HG03558 (cell line): ENCODE results near the gene MSH5.

Experiments
- ATAC-seq: cut with Tn5 transposase; IDR thresholded peaks from one replicate; pipeline ENCODE4 v1.9.1; 2021; ENCODE audit warnings: moderate number of reproducible peaks; ENCODE audit not compliant: unreplicated experiment; ENCODE audit errors: extremely low read depth

The MSH5 gene

DNA sequence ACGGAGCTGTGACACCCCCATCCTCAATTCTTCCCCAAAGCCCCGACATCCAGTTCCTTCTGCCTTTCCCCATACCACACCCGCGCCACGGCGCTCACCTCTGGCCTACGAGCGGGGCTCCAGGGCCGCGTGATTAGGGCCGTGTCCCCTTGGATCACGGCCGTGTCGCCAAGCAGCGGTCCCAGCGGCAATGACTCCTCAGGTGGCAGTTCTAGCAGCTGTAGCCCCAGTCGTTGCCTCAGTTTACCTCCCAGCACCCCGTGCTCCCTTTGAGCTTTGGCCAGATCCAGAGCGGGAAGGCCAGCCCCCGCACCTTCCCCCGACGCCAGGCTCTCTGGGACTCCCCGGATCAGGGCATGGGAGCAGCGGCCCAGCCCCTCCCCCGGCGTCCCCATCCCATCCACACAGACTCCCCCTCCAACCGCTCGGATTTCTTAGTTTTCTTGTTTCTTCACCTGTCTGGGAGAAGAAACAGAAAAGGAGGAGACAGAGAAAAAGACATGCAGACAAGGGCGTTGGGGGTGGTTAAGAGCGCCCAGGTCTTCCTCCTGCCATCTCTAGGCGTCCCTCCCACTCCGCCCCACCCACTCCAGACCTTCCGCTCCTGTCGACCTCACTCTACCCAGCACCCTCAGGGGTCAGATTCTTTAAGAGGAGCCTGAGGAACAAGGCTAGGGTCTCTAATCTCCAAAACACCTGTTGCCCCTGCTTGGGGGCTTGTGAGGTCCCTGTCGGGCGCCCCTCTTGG is 10.9 kb upstream of the MSH5 start, which contains the start of gene DDAH2:
Gene DDAH2, minus strand, starts transcription at position 533 of the 748 bp plus-strand sequence. Its CDS starts 138 bp downstream, at position 395.
- no peak for ATAC-seq

DNA sequence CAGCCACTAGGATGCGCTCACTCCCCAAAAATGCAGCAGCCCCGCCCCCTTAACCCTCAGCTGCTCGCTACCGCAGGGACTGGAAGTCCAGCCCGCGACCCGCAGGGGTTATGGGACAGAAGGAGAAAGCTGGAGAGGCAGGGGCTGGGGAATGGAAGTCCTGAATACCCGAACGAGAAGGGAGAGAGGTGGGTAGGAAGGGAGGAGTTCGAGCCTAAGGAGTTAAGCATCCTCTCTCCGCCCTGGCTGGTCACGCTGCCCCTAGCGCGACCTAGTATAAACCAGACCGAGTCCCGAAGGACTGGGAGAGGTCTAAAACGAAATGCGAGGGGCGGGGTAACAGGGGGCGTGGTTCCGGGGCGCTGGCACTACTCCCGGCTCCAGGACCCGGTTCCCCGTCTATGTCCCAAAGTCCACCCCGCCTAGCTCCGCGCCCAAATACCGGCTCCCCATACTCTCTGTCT is 10.3 kb upstream of the MSH5 start:
- no peak for ATAC-seq

DNA sequence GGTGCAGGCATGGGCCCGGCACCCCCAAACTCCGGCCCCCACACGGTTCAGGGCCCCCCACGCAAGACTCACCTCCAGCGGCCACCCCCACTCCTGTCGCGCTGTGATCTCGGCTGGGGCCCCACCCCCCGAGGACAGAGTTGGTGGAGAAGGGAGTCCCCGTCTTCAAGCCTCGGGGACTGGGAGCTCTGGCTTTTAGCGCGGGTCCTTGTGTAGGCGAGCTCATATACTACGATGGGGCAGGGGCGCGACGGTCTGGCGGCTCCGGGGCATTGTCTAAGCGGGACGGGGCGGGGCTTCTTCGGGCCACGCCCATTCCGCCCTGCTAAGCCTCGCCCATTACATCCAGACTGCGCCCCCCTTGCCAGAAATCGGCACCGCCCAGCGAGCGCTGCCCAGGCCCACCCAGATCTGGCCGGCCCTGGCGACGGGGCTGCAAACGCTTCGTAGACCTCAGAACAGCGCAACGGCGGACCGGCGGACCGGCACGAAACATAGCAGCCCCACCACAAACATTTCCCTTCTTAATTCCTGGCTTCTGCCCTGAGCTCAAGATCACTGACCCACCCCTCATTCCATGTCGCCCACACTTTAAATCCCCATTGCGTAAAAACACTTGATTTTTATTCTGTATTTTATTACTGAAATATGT is 9.7 kb upstream of the MSH5 start:
- ATAC-seq: no peak

DNA sequence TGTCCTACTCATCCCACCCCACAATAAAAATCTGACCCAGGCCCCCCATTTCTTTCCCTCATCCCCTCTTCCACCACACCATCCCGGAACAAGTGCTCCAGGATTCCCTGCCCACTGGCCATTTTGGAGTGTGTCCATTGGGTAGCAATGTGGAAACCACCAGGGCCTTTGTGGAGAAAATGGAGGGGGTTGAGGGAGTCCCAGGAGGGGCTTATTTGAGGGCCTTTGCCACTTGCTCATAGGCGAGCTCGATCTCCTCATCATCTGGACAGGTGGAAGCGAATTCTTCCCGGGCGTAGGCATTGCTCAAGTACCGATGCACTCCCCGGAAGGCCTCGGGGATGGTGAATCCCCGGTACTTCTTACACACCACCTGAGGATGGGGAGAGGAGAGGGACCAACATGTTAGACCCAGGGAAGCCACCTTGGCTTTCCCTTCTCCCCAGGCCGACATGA is 9.1 kb upstream of the MSH5 start:
- ATAC-seq: no peak

DNA sequence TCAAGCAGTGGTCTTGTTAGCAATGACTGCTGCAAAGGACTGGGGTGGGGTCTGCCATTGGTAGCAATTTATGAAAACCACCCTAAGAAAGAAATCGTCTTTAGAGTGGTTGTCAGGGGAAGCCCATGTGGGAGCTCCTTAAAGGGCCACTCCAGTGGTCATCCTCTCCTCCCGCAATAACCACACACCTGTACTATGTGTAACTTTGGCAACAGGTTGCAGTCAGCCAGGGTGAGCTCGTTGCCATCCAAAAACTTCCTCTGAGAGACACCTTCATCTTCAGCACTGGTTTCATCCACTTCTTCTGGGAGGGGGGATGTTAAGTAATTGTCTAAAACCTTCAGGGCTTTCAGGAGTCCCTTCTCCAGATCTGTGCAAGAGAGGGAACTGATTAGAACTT is 7.8 kb upstream of the MSH5 start:
- ATAC-seq: no peak

DNA sequence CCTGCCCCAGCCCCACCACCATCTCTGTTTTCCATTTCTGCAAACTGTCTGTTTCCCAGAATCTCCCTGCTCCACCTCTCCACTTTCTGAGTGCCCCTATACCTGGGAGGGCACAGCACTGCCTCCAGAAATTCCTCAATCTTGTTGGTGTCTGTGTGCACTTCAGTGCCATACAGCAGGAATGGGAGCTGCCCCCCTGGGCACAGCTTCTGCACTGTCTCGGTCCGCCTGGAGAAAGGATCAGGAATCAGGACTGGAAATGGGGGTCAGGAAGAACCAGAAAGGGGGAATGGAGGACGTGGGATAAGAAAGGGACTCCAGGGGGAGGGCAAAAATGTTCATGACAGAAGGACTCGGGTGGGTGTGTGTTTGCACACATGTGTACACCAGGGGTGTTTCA is 6.1 kb upstream of the MSH5 start:
- ATAC-seq: no peak

DNA sequence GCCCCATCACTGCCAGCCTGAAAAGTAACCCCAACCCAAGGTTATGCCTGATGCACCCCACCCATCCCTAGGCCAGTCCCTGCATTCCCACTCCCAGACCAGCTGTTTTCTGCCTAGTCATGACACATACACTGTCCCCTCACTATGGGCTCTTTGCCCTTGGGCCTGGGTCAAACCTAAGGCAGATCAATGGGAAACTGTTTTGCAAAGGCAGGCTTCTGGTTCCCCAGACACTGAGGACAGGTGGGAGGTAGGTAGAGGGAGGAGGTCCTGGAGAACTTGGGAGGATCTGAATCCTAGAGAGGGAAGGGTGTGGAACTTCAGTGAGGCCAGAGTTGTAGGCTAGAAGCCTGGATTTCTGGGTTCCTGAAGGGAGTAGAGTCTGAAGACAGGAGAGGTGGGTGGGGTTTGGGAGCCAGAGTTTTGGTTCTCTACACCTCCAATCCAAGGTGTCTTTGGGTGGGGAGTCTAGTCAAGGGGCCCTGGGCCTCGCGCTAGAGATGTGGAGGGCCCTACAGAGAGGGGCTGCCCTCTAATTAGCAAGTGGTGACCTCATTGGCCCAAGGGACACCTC is 5.5 kb upstream of the MSH5 start:
- no peak for ATAC-seq

DNA sequence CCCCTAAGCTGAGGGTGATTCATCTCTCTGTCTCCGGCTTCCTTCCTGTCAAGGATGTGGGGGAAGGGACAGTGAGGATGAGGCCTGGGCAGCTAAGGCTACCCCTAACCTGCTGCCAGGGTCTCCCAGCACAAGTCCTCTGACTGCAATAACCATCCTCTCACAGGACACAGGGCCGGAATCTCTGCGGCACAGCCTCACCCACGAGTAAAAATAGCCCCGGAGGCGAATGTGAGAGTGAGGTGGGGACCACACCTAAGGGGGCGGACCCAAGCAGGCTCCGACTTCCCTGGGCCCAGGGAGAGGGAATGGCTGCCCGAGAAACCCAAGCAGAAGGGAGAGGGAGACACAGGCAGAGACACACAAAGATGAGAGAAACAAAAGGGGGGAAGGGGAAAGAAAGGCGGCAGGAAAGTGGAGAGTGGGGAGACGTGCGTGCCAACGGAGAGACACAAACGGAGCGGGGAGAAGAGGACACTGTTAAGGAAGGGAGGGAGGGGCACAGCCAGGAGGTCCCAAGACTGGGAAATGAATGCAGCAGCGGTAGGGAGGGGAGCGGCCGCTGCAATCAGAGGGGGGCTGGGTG is 4.9 kb upstream of the MSH5 start:
- ATAC-seq: no peak

DNA sequence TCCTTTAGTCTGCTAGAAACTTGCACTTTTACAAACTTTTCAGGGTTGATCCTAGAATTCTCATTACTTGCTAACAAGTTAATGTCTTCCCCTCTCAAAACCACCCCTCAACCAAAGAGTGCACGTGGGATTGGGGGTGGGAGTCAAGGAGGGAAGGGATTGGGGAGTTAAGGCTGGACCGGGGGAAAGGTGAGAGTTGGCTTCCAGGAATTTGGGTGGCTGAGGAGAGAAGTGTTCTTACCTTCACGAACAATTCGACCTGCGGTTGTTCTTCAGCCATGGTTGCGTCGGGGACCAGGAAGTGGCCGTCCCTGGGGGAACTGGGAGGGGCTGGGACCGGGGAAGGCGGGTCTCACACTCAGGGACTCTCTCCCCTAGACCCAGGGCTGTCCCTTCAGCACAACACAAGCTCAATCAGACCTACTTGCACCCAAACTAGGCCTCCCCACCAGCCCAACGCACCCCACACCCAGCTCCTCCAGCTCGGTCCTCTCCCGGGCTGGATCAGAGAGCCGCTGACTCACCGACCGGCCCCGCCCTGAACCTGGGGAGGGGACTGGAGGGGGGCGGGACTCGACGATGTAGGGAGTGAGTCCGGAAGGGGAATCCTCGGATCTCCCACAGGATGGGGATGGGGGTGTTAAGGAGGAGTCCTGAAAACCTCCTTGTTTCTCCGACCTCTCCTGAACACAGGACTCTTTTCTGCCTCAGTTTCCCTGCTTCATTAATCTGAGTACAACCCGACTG is 3.6 kb upstream of the MSH5 start, which contains the start of gene CLIC1:
Gene CLIC1, minus strand, starts transcription at position 510 of the 747 bp plus-strand sequence. Its CDS starts 230 bp downstream, at position 280.
- no peak for ATAC-seq

DNA sequence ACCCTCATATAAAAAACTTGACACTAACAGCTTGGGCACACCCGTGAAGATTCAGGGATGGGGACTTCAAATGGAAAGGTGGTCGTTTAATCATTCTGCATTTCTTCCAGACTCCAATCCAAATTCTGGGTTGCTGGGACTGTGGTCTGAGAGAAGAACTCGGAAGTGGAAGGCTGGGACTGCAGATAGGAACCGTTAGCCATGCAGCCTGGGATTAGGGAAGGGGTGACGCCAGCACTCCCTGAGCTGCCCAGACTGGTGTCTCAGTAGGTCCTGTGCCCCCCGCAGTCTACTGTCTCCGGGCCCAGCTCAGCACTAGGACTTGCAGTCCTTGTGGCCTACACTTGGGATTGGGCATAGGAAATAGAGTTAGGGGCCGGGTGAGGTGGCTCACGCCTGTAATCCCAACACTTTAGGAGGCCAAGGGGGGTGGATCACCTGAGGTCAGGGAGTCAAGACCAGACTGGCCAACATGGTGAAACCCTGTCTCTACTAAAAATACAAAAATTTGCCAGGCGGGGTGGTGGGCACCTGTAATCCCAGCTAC is 3.0 kb upstream of the MSH5 start:
- ATAC-seq: no peak

DNA sequence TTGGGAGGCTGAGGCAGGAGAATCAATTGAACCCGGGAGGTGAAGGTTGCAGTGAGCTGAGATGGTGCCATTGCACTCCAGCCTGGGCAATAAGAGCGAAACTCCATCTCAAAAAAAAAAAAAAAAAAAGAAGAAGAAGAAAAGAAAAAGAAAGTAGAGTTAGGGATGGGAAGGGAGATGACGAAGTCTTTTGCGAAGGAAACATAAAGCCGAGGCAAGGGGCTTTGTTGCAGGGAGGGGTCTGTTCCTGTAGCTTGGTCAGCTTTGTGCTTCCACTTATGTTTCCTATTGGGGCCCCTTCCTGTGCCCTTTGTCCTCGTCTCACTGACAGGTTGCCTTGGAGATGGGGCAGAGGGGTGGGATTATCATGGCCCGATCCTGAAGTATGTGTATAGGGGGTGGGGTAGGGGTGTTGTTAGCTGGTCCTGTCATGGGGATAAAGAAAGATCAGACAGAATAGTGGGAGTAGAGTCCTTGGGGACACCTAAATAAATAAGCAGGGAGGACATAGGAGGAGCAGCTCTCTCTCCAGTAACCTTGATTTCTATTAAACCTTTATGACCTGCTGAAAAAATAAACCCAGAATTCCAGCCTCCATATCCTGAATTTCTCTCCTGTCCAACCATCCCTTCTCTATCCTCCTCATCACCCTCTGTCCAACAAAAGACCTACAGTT is 2.4 kb upstream of the MSH5 start:
- no peak for ATAC-seq

DNA sequence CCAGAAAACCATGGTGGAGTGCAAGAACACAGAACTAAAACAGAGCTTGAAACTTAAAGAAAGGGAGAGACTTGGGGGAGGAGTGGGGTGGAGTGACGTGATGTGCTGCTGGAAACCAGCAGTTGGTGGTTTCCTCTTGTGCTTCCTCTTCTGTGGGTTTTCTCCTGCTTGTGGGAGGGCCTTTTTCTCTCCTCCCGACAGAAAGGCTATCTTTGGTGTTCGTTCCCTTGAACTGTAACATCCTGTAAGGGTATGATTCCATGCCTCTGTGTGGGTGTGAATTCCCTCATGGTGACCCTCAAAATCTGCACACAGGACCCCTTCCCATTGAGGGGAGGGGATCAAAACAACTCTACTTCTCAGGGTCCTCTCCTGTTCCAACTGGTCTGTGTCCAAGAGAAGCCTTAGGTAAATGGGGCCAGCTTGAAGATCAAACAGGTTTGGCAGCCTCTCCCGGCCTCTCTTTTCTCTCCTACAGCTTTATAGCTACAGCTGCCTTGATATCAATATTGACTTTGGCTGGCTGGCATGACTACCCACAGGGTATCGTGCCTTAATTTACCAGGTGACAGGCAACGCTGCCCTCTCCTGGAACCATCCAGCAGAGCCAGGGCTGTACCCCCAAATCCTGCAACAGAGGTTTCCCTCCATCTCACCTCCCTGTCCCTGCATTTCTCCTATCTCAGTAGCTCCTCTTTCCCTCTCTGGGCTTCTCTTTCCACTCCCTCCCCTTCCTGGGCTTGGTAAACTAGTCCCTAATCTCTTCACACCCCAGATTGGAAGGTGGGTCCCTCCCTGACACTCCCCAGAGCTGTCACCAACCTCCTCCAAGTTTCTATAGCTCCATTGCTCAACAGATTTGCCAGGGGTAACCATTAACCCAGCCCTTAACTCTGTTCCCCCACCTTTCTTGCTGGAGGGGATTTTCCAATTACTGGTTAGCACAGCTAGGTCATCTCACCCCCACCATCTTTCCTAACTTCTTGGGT is 1.5 kb upstream of the MSH5 start:
- ATAC-seq: no peak

DNA sequence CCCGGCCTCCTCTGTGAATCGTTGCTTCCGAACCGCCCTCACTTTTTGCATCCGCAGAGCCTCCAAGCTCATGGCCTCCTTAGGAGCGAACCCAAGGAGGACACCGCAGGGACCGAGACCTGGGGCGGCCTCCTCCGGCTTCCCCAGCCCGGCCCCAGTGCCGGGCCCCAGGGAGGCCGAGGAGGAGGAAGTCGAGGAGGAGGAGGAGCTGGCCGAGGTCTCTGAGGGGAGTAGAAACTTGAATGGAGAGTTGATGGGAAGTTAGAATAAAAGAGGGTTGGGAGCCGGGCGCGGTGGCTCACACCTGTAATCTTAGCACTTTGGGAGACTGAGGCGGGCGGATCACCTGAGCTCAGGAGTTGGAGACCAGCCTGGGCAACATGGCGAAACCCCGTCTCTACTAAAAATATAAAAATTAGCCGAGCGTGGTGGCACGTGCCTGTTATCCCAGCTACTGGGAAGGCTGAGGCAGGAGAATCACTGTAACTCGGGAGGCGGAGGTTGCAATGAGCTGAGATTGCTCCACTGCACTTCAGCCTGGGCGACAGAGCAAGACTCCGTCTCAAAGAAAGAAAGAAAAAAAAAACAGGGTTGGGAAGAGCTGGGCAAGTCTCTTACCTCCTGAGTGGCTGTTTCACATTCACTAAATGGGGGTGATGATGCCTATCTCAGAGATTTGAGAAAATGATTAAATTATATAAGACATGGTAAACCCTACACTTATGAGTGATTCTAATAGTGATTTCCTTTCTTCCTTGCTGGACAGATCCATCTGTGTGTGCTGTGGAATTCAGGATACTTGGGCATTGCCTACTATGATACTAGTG is 805 bp downstream of the MSH5 start:
- ATAC-seq: no peak

DNA sequence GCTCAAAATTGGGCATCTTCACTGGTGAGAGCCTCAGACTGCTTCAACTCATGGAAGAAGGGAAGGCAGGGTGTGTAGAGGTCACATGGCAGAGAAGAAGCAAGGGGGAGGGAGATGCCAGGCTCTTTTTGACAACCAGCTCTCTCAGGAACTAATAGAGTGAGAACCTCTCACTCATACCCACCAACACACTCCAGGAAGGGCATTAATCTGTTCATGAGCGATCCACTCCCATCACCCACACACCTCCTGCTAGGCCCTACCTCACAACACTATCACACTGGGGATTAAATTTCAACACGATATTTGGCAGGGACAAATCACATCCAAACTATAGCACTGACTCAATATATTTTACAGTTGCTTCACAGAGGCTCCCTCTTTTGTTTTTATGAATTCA is 2.0 kb downstream of the MSH5 start:
- ATAC-seq: no peak

DNA sequence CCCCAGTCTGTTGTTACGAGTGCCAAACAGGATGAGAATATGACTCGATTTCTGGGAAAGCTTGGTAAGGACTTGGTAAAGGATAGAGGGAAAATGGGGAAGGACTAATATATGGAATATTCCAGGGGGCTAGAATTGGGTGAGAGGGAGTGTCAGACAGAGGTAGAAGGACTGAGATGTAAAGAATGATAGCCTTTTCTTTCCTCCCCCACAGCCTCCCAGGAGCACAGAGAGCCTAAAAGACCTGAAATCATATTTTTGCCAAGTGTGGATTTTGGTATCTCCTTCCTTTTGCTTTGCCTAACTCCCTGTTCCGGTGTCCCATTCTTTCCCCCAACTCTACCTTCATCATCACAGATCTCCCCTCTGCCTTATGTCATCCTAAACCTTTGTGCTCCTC is 3.1 kb downstream of the MSH5 start:
- ATAC-seq: no peak

DNA sequence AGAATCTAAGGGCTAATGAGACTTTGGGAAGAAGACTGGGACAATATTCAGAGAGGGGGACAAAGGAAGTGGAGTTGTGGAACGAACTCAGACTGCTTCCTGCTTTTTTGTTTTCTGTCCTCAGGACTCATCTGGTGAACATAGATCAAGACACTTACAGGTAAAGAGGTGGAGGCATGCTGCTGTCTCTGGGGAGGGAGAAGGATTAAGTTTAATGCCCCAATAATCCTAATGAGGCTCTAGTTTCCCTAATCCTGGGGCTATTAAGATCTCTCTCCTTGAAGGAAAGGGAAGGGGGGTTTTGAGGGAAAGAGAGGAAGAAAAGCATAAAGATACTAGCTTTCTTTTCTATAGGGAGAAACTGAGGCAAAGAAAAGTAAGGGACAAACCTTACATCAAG is 4.6 kb downstream of the MSH5 start:
- no peak for ATAC-seq

DNA sequence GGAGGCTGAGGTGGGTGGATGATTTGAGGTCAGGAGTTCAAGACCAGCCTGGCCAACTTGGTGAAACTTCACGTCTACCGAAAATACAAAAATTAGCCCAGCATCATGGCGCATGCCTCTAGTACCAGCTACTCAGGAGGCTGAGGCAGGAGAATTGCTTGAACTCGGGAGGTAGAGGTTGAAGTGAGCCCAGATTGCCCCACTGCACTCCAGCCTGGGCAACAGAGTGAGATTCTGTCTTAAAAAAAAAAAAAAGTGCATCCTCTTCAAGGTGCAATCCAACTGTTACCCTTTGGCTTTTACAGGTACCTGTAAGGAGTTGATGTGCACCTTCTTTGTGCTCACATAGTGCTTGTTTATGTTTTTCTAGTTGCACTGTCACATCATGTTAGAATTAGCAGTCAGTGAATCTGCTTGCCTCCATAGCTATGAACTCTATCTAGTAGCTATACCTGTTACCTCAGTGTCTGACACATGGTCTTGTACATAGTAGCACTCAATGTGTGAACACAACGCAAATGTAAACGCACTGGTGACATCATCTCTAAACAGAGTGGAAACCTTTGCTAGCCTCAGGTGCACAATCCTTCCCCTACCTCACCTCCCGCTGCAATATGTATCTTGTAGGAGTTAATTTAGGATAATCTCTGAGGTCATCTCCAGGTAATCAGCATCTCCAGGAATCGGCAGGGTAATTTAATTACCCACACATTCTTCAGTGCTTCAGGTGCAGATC is 9.7 kb downstream of the MSH5 start:
- ATAC-seq: no peak
